H9 (cell line): ENCODE data around the gene LDB3. TPM values are rescaled to one million over a fixed set of nuclear protein-coding genes. Genes with fewer than 3 reads are reported as not detected.
A peak's percentile ranks its signal among the peaks of the same experiment; 100 is the strongest.

Experiments
- DNase-seq: peaks from one replicate; pipeline ENCODE4 v3.0.0-alpha.2; 2017
- H2AFZ ChIP-seq: one replicate; pipeline ENCODE4 v1.6.1; 2013; ENCODE audit warnings: mild to moderate bottlenecking, low read length, control low read depth, moderate library complexity
- H2AK5ac ChIP-seq: 2 replicates; pipeline ENCODE4 v1.6.1; 2013; ENCODE audit warnings: low read length, control low read depth, mixed read lengths; ENCODE audit not compliant: insufficient read length
- H2BK120ac ChIP-seq: one replicate; pipeline ENCODE4 v1.6.1; 2013; ENCODE audit warnings: low read depth, mild to moderate bottlenecking, low read length, control low read depth, inconsistent platforms; ENCODE audit not compliant: poor library complexity, severe bottlenecking
- H2BK12ac ChIP-seq: 2 replicates; pipeline ENCODE4 v1.6.1; 2013; ENCODE audit warnings: low read length, control low read depth, mixed read lengths, low read depth; ENCODE audit not compliant: insufficient read length
- H2BK15ac ChIP-seq: 2 replicates; pipeline ENCODE4 v1.6.1; 2013; ENCODE audit warnings: low read depth, low read length, control low read depth
- H2BK20ac ChIP-seq: one replicate; pipeline ENCODE4 v1.6.1; 2013; ENCODE audit warnings: low read depth, mild to moderate bottlenecking, low read length, control low read depth, inconsistent platforms; ENCODE audit not compliant: poor library complexity, severe bottlenecking
- H2BK5ac ChIP-seq: 2 replicates; pipeline ENCODE4 v1.6.1; 2013; ENCODE audit warnings: low read length, control low read depth, mixed read lengths; ENCODE audit not compliant: insufficient read length
- H3K14ac ChIP-seq: 2 replicates; pipeline ENCODE4 v1.6.1; 2013; ENCODE audit warnings: low read length, control low read depth; ENCODE audit not compliant: insufficient read depth
- H3K18ac ChIP-seq: 2 replicates; pipeline ENCODE4 v1.6.1; 2013; ENCODE audit warnings: low read depth, mild to moderate bottlenecking, mixed read lengths, low read length, control low read depth; ENCODE audit not compliant: insufficient read length
- H3K23ac ChIP-seq: 2 replicates; pipeline ENCODE4 v1.6.1; 2013; ENCODE audit warnings: low read length, control low read depth, mixed read lengths, low read depth; ENCODE audit not compliant: insufficient read length
- H3K23me2 ChIP-seq: 2 replicates; pipeline ENCODE4 v1.6.1; 2013; ENCODE audit warnings: low read depth, mild to moderate bottlenecking, mixed read lengths, low read length, control low read depth; ENCODE audit not compliant: insufficient read length, poor library complexity, severe bottlenecking
- H3K27ac ChIP-seq: 2 replicates; pipeline ENCODE4 v1.5.1; 2013; ENCODE audit warnings: low read length, control low read depth, mixed read lengths, low read depth; ENCODE audit not compliant: insufficient read length
- H3K27me3 ChIP-seq: 2 replicates; pipeline ENCODE4 v1.6.1; 2013; ENCODE audit warnings: low read length, control low read depth, inconsistent platforms; ENCODE audit not compliant: insufficient read depth
- H3K4ac ChIP-seq: 2 replicates; pipeline ENCODE4 v1.6.1; 2013; ENCODE audit warnings: low read depth, mild to moderate bottlenecking, control low read depth, inconsistent platforms, low read length, moderate library complexity
- H3K4me1 ChIP-seq: 2 replicates; pipeline ENCODE4 v1.6.1; 2013; ENCODE audit warnings: low read length, control low read depth, inconsistent platforms; ENCODE audit not compliant: insufficient read depth
- H3K4me2 ChIP-seq: 2 replicates; pipeline ENCODE4 v1.6.1; 2013; ENCODE audit warnings: low read length, control low read depth, mixed read lengths; ENCODE audit not compliant: insufficient read length, insufficient read depth
- H3K56ac ChIP-seq: 2 replicates; pipeline ENCODE4 v1.6.1; 2013; ENCODE audit warnings: low read depth, mild to moderate bottlenecking, mixed read lengths, low read length, control low read depth; ENCODE audit not compliant: insufficient read length
- H3K79me1 ChIP-seq: 2 replicates; pipeline ENCODE4 v1.6.1; 2013; ENCODE audit warnings: low read depth, mild to moderate bottlenecking, moderate library complexity, low read length, control low read depth, inconsistent platforms; ENCODE audit not compliant: insufficient read depth, poor library complexity, severe bottlenecking
- H3K79me2 ChIP-seq: 2 replicates; pipeline ENCODE4 v1.6.1; 2013; ENCODE audit warnings: low read length, control low read depth, inconsistent platforms; ENCODE audit not compliant: insufficient read depth
- H3K9ac ChIP-seq: 2 replicates; pipeline ENCODE4 v1.6.1; 2013; ENCODE audit warnings: low read length, control low read depth, mixed read lengths; ENCODE audit not compliant: insufficient read length; ENCODE audit errors: extremely low read depth
- H3K9me3 ChIP-seq: one replicate; pipeline ENCODE4 v1.6.1; 2013; ENCODE audit warnings: low read depth, low read length, inconsistent platforms; ENCODE audit not compliant: control insufficient read depth
- H3T11ph ChIP-seq: one replicate; pipeline ENCODE4 v1.6.1; 2013; ENCODE audit warnings: mild to moderate bottlenecking, low read length, control low read depth, inconsistent platforms
- H4K20me1 ChIP-seq: one replicate; pipeline ENCODE4 v1.6.1; 2013; ENCODE audit not compliant: control insufficient read depth, insufficient read length, insufficient read depth
- H4K5ac ChIP-seq: 2 replicates; pipeline ENCODE4 v1.6.1; 2013; ENCODE audit warnings: low read depth, mild to moderate bottlenecking, mixed read lengths, low read length, control low read depth; ENCODE audit not compliant: insufficient read length
- H4K8ac ChIP-seq: replicated peaks from 2 replicates; pipeline ENCODE4 v1.6.1; 2013; ENCODE audit warnings: low read length, control low read depth, mixed read lengths, low read depth; ENCODE audit not compliant: insufficient read length
- H4K91ac ChIP-seq: 2 replicates; pipeline ENCODE4 v1.6.1; 2013; ENCODE audit warnings: low read depth, mild to moderate bottlenecking, moderate library complexity, mixed read lengths, low read length, control low read depth; ENCODE audit not compliant: insufficient read length
- H3K27ac Mint-ChIP-seq, 3 experiments: 2 replicates in 2 of 3; 3 replicates in 1 of 3; pipeline ENCODE4 v1.8.0; 2020 to 2021; ENCODE audit warnings: mixed read lengths in 3 of 3, mild to moderate bottlenecking in 1 of 3, moderate library complexity in 1 of 3
- H3K27me3 Mint-ChIP-seq: 2 replicates; pipeline ENCODE4 v1.8.0; 2021; ENCODE audit warnings: low read depth, mild to moderate bottlenecking, moderate library complexity, mixed read lengths
- H3K36me3 Mint-ChIP-seq, 3 experiments: 2 replicates in 2 of 3; 3 replicates in 1 of 3; pipeline ENCODE4 v1.8.0; 2020 to 2021; ENCODE audit warnings: low read depth in 3 of 3, mixed read lengths in 3 of 3; ENCODE audit not compliant: insufficient read depth in 1 of 3
- H3K4me1 Mint-ChIP-seq, 2 experiments: 2 replicates each; pipeline ENCODE4 v1.8.0; 2020; ENCODE audit warnings: mixed read lengths in 2 of 2
- H3K4me3 Mint-ChIP-seq, 2 experiments: 2 replicates in 1 of 2; 3 replicates in 1 of 2; pipeline ENCODE4 v1.8.0; 2020 to 2021; ENCODE audit warnings: mild to moderate bottlenecking in 2 of 2, mixed read lengths in 2 of 2, moderate library complexity in 1 of 2
- H3K9me3 Mint-ChIP-seq, 2 experiments: 2 replicates in 1 of 2; 3 replicates in 1 of 2; pipeline ENCODE4 v1.8.0; 2020; ENCODE audit warnings: mild to moderate bottlenecking in 2 of 2, mixed read lengths in 2 of 2, moderate library complexity in 1 of 2
- WGBS: extraction: QIAGEN DNeasy Blood & Tissue Kit; methylation state at CpG from one replicate; pipeline ENCODE4 v1.1.7; 2013; ENCODE audit warnings: missing lambda C conversion rate, low lambda C conversion rate, mixed read lengths; ENCODE audit not compliant: insufficient read length; ENCODE audit errors: extremely low coverage; 5-methylcytosine and 5-hydroxymethylcytosine counted together
- total RNA-seq: library from RNA; stranded (reverse); gene quantifications from 2 replicates; pipeline ENCODE4 v1.2.1, GENCODE V29; 2021
- TF ChIP-seq, protein P1 (sequence below): fragments of 200-600 bp; sonication (generic); conservative IDR thresholded peaks from 3 replicates; pipeline ENCODE4 v1.8.0; 2021; ENCODE audit warnings: antibody characterized with exemption, mild to moderate bottlenecking

LDB3 gene
- total RNA-seq, 1 experiment from 2014 or later = 0.17 TPM

DNA sequence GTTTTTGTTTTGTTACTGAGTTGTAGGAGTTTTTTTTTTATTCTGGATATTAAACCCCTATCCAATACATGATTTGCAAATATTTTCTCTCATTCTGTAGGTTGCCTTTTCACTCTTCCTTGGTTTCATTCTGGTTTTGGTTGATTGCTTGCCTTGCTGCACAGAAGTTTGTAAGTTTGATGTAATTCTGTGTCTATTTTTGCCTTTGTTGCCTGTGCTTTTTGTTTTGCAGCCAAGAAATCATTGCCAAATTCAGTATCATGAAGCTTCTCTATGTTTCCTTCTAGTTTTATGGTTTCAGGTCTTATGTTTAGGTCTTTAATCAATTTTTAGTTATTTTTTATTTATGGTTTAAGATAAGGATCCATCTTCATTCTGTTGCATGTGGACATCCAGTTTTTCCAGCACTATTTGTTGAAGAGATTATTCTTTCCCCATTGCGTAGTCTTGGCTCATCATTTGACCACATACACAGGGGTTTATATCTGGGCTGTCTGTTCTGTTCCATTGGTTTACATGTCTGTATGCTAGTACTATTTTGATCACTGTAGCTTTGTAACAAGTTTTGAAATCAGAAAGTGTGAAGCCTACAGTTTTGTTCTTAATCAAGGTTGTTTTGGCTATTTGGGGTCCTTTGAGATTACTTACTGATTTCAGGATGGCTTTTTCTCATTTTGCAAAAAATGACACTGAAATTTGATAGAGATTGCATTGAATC, 114.5 kb downstream of the LDB3 start:
- Histone ChIP-seq H3K79me1 (peaks cover 8% of the 10 kb centered on the region), H2BK15ac (no peak overlapping the region), H3K79me2 (peaks cover 75% of the 10 kb centered on the region), H3K4me1 (peaks cover 15% of the 10 kb centered on the region; the same call in 1 of the 2 replicates), H3K18ac (no peak overlapping the region), H3K4ac (no peak overlapping the region), H3K23ac (no peak overlapping the region), H2BK120ac (no peak overlapping the region), H2BK12ac (no peak overlapping the region), H3T11ph (no peak overlapping the region), H2AFZ (no peak overlapping the region), H3K9ac (no peak overlapping the region), H4K91ac (no peak overlapping the region), H4K5ac (no peak overlapping the region), H3K9me3 (no peaks in the 10 kb centered on the region), H3K23me2 (no peaks in the 10 kb centered on the region), H3K27me3 (no peaks in the 10 kb centered on the region), H2BK5ac (no peak overlapping the region), H4K20me1 (peaks cover 2% of the 10 kb centered on the region), H2AK5ac (no peak overlapping the region), H3K56ac (no peak overlapping the region), H3K27ac (no peak overlapping the region), H3K4me2 (no peak overlapping the region), H2BK20ac (no peak overlapping the region), H4K8ac (no peak overlapping the region), H3K14ac (no peak overlapping the region)
- no peaks in the 10 kb centered on the region for H3K9me3 Mint-ChIP-seq
- H3K27ac Mint-ChIP-seq = peak overlapping the region in 1 of 3 experiments; percentile 75; a peak in 1 of 7 replicates
- DNase-seq = no peak
- peaks cover 10 to 20% (median 16%) of the 10 kb centered on the region in 3 experiments; a peak in 6 of 7 replicates for H3K36me3 Mint-ChIP-seq
- no peak overlapping the region for H3K4me3 Mint-ChIP-seq
- TF ChIP-seq, protein P1, sequence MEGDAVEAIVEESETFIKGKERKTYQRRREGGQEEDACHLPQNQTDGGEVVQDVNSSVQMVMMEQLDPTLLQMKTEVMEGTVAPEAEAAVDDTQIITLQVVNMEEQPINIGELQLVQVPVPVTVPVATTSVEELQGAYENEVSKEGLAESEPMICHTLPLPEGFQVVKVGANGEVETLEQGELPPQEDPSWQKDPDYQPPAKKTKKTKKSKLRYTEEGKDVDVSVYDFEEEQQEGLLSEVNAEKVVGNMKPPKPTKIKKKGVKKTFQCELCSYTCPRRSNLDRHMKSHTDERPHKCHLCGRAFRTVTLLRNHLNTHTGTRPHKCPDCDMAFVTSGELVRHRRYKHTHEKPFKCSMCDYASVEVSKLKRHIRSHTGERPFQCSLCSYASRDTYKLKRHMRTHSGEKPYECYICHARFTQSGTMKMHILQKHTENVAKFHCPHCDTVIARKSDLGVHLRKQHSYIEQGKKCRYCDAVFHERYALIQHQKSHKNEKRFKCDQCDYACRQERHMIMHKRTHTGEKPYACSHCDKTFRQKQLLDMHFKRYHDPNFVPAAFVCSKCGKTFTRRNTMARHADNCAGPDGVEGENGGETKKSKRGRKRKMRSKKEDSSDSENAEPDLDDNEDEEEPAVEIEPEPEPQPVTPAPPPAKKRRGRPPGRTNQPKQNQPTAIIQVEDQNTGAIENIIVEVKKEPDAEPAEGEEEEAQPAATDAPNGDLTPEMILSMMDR = no peak
- H3K4me1 Mint-ChIP-seq = peaks cover 20 to 27% of the 10 kb centered on the region in 2 experiments
- WGBS = no CpG with 5 or more reads among the region's 1 CpG
- H3K27me3 Mint-ChIP-seq = no peaks in the 10 kb centered on the region
